ENCODE measurements around the gene TMEM92.
"Not testable (repeated sequence)": the region's sequence is repeated elsewhere in the genome, so short reads cannot be mapped to it uniquely, and the experiment has no call there.

Gene TMEM92

DNA sequence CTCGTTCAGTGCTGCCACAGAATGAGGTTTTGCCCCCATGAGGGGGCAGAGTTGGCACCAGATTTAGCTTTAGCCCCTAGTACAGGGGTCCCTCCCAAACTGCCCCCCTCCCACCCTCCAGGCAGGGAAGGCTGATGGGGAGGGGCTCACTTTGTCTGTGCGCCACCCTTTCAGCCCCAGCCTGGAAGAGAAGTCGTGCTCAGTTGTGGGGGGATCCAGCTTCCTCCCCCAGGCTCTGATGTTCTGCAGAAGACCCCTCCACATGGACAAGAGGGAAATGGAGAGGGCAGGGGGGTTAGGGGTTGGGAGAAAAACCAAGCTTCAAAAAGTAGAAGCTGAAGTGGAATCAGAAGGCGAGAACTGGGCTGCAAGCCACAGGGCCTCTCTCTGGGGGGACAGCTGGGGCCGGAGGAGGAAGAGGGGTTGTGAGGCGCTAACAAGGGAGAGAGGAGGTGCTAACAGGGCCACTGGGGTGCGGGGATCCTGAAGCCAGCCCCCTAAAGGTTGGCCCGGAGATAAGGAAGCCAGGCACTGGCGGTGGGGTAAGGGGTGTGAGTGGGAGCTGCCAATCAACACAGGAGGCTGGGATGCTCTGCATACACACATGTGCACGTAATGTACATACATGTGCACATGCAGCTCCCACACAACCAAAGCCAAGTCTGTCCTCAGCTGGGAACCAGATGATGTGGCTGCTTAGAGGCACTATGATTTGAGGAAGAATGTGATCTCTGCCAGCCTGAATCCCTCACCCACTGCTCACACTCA, 7.0 kb upstream of the TMEM92 start:
- no peak overlapping the region for H3K4me3 ChIP-seq

DNA sequence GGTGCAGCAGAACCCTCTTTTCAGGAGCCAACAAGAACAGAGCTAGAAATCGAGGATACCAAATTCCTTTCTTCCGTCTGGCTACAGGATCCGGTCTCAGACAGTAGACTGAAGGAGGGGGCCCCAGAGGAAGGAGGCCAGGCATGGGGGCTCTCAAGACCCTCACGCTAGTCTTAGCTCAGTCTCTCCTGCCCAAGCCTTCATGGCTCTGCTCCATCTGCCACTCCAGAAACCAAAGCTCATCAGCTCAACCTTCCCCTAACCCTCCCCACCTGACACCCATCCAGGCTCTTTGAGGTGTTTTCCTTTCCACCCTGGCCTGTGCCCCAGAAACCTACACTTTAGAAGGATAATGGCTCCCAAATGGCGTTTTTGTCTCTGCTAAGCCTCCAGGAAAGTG, 6.2 kb upstream of the TMEM92 start:
- no peaks in the 10 kb centered on the region for H3K36me3 ChIP-seq
- no peak overlapping the region for H3K9ac ChIP-seq
- no peak overlapping the region for H3K4me2 ChIP-seq
- peaks cover 0 to 4% (median 0%) of the 10 kb centered on the region in 11 experiments; a peak in 2 of 22 replicates for H4K20me1 ChIP-seq
- no peak for TF ChIP-seq Cebpa-rat (IDR thresholded peaks at IDR 0.05)
- H3K4me1 ChIP-seq = peaks cover 6 to 32% (median 22%) of the 10 kb centered on the region in 10 experiments; a peak in 19 of 20 replicates
- H3K9me3 ChIP-seq (replicated peaks in 1 of 11) = no peaks in the 10 kb centered on the region
- H3K4me3 ChIP-seq = no peak overlapping the region
- H3K27me3 ChIP-seq = peaks cover 6 to 17% (median 12%) of the 10 kb centered on the region in 11 experiments; a peak in 11 of 22 replicates
- no peak overlapping the region for H3K27ac ChIP-seq

More for the DNA sequence above, 7.0 kb upstream of the TMEM92 start:
- H4K20me1 ChIP-seq = peaks cover 0 to 4% (median 0%) of the 10 kb centered on the region in 11 experiments; a peak in 2 of 22 replicates
- peaks cover 2 to 10% (median 4%) of the 10 kb centered on the region in 11 experiments; a peak in 11 of 22 replicates for H3K27me3 ChIP-seq
- H3K4me2 ChIP-seq = peak overlapping the region; percentile 3 to 56 (median 32); a peak in 17 of 22 replicates
- no peak for TF ChIP-seq Cebpa-rat (IDR thresholded peaks at IDR 0.05)
- H3K4me1 ChIP-seq = peaks cover 2 to 26% (median 15%) of the 10 kb centered on the region in 10 experiments; a peak in 19 of 20 replicates
- H3K27ac ChIP-seq = no peak overlapping the region
- no peaks in the 10 kb centered on the region for H3K36me3 ChIP-seq
- no peaks in the 10 kb centered on the region for H3K9me3 ChIP-seq (replicated peaks in 1 of 11)
- no peak overlapping the region; a peak in 1 of 22 replicates for H3K9ac ChIP-seq

DNA sequence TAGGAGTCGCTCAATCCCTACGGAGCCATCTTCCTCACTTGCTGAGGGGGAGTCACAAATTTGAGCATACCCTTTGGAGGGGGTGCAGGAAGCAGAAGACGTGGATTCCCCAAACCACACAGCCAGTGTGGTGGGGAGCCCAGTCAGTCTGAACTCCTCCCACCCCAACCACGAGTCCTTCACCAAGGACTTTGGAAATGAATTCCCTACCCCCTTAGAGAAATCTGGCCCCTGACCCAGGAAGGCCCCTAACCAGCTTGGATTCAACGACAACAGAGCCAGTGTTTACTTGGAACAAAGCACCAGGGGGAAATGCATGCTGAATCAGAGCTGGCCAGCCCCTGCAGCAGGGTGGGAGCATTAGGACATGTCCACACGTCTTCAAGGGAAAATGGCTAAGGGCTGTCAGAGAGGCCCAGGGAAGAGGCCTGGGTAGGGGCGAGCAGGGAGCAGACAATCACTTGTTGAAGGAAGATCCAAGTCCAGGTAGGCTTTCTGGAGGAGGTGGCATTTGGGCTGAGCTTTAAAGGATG, 5.5 kb upstream of the TMEM92 start:
- no peak overlapping the region for H3K4me2 ChIP-seq
- peaks cover 6 to 25% (median 20%) of the 10 kb centered on the region in 11 experiments; a peak in 16 of 22 replicates for H3K27me3 ChIP-seq
- no peak overlapping the region for H3K27ac ChIP-seq
- no peak overlapping the region for H3K4me3 ChIP-seq
- no peak for TF ChIP-seq Cebpa-rat (IDR thresholded peaks at IDR 0.05)
- H4K20me1 ChIP-seq = peaks cover 0 to 4% (median 0%) of the 10 kb centered on the region in 11 experiments; a peak in 2 of 22 replicates
- H3K9ac ChIP-seq = no peak overlapping the region
- no peaks in the 10 kb centered on the region for H3K9me3 ChIP-seq (replicated peaks in 1 of 11)
- H3K36me3 ChIP-seq = no peaks in the 10 kb centered on the region
- peaks cover 12 to 40% (median 30%) of the 10 kb centered on the region in 10 experiments for H3K4me1 ChIP-seq

GRCh38 chr17:50269477-50270434, 4.5 kb upstream of the TMEM92 start:
- no peak for TF ChIP-seq Cebpa-rat (IDR thresholded peaks at IDR 0.05)

GRCh38 chr17:50270435-50271362, 3.6 kb upstream of the TMEM92 start:
- Histone ChIP-seq H3K4me2 (no peak overlapping the region), H3K4me1 (peaks cover 21 to 56% (median 43%) of the 10 kb centered on the region in 10 experiments), H3K27ac (no peak overlapping the region), H3K9me3 (replicated peaks in 1 of 11) (no peaks in the 10 kb centered on the region), H3K36me3 (no peaks in the 10 kb centered on the region), H4K20me1 (peaks cover 0 to 4% (median 0%) of the 10 kb centered on the region in 11 experiments; a peak in 2 of 22 replicates), H3K27me3 (peaks cover 12 to 40% (median 32%) of the 10 kb centered on the region in 11 experiments; a peak in 17 of 22 replicates), H3K9ac (no peak overlapping the region), H3K4me3 (no peak overlapping the region)
- no peak for TF ChIP-seq Cebpa-rat (IDR thresholded peaks at IDR 0.05)

More at GRCh38 chr17:50269477-50270434, 4.5 kb upstream of the TMEM92 start:
- Histone ChIP-seq H4K20me1 (peaks cover 0 to 4% (median 0%) of the 10 kb centered on the region in 11 experiments; a peak in 2 of 22 replicates), H3K9ac (no peak overlapping the region), H3K27me3 (peaks cover 12 to 35% (median 29%) of the 10 kb centered on the region in 11 experiments; a peak in 17 of 22 replicates), H3K27ac (no peak overlapping the region), H3K9me3 (replicated peaks in 1 of 11) (no peaks in the 10 kb centered on the region), H3K4me3 (no peak overlapping the region), H3K36me3 (no peaks in the 10 kb centered on the region), H3K4me2 (no peak overlapping the region), H3K4me1 (peaks cover 21 to 49% (median 39%) of the 10 kb centered on the region in 10 experiments)

DNA sequence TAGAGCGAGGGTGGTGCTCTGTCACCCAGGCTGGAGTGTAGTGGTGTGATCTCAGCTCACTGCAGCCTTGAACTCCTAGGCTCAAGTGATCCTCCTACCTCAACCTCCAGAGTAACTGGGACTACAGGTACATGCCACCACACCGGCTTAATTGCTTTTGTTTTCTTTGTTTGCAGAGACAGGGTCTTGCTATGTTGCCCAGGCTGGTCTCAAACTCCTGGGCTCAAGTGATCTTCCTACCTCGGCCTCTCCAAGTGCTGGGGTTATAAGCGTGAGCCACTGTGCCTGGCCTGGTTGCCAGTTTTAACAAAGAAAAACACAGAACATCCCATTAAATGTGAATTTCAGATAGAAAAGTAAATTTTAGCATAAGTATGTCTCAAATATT, 2.9 kb upstream of the TMEM92 start:
- H3K27ac ChIP-seq; H3K36me3 ChIP-seq; H4K20me1 ChIP-seq; H3K9ac ChIP-seq; H3K9me3 ChIP-seq (replicated peaks in 1 of 11); H3K4me3 ChIP-seq; H3K4me2 ChIP-seq: not testable (repeated sequence)
- peaks cover 12 to 40% (median 32%) of the 10 kb centered on the region in 11 experiments; a peak in 17 of 22 replicates for H3K27me3 ChIP-seq
- H3K4me1 ChIP-seq = peaks cover 21 to 56% (median 44%) of the 10 kb centered on the region in 10 experiments

- peaks cover 0 to 9% (median 0%) of the 10 kb centered on the region in 11 experiments; a peak in 3 of 22 replicates for H4K20me1 ChIP-seq
- no peaks in the 10 kb centered on the region for H3K36me3 ChIP-seq
- H3K4me2 ChIP-seq = peak overlapping the region; percentile 76 to 95 (median 92); a peak in 21 of 22 replicates
- H3K27me3 ChIP-seq = peaks cover 12 to 40% (median 32%) of the 10 kb centered on the region in 11 experiments; a peak in 17 of 22 replicates
- peak overlapping the region in 6 of 11 experiments; percentile 54 to 74 (median 69); a peak in 11 of 22 replicates for H3K9ac ChIP-seq
- no peaks in the 10 kb centered on the region for H3K9me3 ChIP-seq (replicated peaks in 1 of 11)
- peak overlapping the region in 5 of 10 experiments; percentile 52 to 73 (median 58); a peak in 12 of 20 replicates for H3K4me3 ChIP-seq
- no peak for TF ChIP-seq Cebpa-rat (IDR thresholded peaks at IDR 0.05)
- H3K4me1 ChIP-seq = peaks cover 21 to 56% (median 43%) of the 10 kb centered on the region in 10 experiments
- H3K27ac ChIP-seq = no peak overlapping the region
Measured at GRCh38 chr17:50272246-50272645, 2.0 kb upstream of the TMEM92 start.
